Measurements from ENCODE around the gene GPR84.
A peak's percentile ranks its signal among the peaks of the same experiment; 100 is the strongest.

The GPR84 gene

GRCh38 chr12:54364413-54364812 lies at the start of gene GPR84:
TSS of gene GPR84 (minus strand) at chr12:54364486. CDS start at chr12:54363851, 635 bp downstream.
- no peak for DNase-seq

- DNase-seq: no peak
Observed at GRCh38 chr12:54413284-54414190, 49.3 kb upstream of the GPR84 start.

DNA sequence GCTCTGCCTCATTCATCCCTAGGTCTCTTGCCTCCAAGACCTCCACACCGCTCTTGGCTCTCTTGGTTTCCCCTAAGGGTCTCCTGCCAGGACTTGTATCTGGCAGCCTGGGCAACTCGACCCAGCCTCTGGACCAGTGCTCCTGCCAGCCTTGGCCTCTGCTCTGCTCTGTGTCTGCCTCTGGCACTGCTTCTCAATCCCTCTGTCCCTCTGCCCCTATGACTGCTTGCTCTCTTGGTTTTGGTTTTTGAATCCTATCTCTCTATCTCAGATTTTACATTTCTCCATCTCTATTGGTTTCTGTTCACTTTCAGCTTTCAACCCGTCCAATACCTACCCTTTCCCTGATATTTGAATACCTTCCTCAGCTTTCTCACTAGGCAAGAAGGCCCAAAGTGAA lies 48.5 kb upstream of the GPR84 start:
- DNase-seq: no peak

GRCh38 chr12:54412348-54412747 lies 48.1 kb upstream of the GPR84 start:
- no peak for DNase-seq

- peak; percentile 29 for DNase-seq
Observed at GRCh38 chr12:54411391-54412241, 47.3 kb upstream of the GPR84 start.

GRCh38 chr12:54409267-54409666 lies 45.0 kb upstream of the GPR84 start:
- DNase-seq: no peak

GRCh38 chr12:54407183-54407905 lies 43.1 kb upstream of the GPR84 start:
- no peak for DNase-seq

DNA sequence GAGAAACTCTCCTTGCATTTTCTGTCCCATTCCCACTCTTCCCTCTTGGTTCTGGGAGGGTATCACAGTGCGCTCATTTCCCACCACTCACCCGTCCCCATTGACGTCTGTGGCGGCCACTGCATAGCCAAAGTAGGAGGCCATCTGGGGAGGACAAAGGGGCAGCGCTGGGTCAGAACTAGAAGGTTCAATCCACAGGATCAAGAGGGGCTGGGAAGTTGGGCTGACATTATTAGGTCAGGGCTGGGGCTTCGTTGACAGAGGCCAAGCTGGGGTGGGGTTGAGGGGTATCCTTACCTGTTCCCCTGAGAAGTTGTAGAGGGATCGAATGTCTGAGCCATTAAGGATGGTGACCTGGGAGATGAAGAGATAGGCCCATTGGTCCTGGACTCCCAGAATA lies 41.3 kb upstream of the GPR84 start:
- no peak for DNase-seq

GRCh38 chr12:54405106-54405505 lies 40.8 kb upstream of the GPR84 start:
- no peak for DNase-seq

GRCh38 chr12:54404061-54405004 lies 40.0 kb upstream of the GPR84 start:
- DNase-seq: peak; percentile 88

DNA sequence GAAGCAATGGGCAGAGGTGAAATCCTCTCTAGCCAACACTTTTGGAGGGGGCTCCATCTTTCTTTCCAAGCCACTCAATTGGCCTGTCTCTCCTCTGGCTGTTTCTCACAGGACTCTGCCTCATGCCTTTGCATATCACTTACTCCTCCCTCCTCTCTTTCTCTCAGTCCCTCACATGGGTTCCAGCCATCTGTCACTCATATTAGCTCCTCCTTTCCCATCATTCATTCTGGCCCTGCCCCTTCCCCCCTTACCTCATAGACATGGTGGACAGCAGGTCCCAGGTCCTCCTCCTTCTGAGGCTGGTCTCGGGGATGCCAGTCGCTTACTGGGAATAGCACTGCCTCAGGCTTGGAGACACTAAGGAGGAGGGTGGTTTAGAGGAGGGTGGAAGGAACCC lies 36.8 kb upstream of the GPR84 start:
- no peak for DNase-seq

DNA sequence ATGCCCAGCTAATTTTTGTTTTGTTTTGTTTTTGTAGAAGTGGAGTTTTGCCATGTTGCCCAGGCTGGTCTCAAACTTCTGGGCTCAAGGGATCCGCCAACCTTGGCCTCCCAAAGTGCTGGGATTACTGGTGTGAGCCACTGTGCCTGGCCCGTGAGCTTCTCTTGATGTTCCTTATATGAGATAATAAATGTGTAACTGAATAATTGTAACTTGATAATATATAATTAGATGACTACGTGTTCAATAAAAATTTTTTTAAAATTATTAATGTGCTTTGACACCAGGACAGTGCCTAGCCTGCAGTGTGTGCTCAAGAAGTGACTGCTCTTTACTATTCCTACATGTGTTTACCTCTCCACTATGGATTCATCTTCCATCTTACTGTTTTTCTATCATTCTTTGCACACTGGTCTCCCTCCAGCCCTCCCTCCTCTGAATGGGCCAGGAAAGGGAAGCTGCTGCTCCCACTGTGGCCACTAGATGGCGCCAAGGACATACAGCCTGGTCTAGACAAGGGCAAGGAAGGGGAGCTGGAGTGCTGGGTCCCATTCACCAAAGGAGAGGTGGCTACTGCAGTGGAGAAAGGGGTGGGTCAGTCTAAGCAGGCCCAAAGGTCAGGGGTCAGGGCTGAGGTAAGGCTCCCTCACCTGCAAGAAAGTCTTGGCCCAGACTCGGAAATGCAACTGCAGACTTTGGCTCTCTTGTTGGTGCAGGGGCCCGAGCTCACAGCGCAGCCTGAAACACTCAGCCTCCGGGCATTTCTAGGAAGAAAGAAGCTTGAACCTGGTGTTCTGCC lies 34.9 kb upstream of the GPR84 start:
- DNase-seq: peak; percentile 97

GRCh38 chr12:54398218-54398617 lies 33.9 kb upstream of the GPR84 start:
- DNase-seq: no peak

- no peak for DNase-seq
Observed at GRCh38 chr12:54397157-54397556, 32.9 kb upstream of the GPR84 start.

- DNase-seq: no peak
Observed at GRCh38 chr12:54395545-54395944, 31.3 kb upstream of the GPR84 start.

GRCh38 chr12:54394986-54395385 lies 30.7 kb upstream of the GPR84 start:
- DNase-seq: no peak

- peak; percentile 94 for DNase-seq
Observed at GRCh38 chr12:54394281-54394719, 30.0 kb upstream of the GPR84 start.

DNA sequence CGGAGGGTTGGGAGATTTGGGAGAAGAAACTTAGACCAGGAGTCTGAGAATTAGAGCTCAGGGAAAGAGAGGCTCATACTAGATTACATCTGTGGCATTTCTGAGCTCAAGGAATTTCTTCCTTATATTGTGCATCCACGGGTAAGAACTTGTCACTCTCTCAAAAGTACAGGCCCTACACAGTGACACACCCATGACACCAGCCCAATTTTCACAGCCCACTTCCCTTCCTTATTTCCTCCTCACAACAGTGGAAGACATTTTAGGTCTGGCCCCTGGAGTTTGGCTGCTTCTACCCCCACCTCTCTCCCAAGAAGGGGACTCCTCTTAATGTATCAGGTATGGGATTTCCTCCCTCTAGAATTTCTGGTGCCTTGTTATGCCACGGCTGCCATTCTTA lies 29.5 kb upstream of the GPR84 start:
- DNase-seq: no peak

- peak; percentile 89 for DNase-seq
Observed at GRCh38 chr12:54393207-54393609, 28.9 kb upstream of the GPR84 start.

DNA sequence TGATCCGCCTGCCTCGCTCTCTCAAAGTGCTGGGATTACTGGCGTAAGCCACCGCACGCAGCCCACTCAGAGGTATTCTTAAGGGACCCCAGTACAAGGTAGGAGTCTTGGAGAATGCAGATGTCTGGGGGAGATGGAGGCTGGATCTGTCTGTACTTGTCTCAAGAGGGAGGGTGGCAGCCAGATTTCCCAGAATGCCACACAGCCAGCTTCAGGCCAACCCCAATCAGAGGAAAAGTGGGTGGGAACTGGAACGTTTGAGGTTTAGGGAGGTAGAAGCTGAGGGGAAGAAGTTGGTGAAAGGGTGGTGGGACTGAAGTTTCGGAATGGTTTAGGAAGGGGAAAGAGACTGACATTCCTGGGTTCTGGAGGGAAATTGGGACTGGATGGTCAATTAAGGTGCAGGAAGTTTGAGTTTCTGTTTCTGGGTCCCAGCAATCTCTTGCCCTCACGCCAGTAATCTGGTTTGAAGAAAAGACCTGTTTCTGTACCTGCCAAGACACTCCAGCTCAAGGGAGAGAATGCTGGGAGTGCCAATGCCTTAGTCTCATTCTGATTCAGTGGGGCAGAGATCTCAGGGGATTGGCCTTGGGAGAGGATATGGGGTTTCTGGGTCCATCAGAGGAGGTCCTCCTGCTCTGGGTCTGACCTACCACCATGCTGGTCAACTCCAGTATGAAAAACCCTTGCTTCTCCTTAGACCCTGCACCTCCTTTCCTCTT lies 28.4 kb upstream of the GPR84 start:
- peak; percentile 30 for DNase-seq

Data from eye (tissue), 1 donor.